Measurements from ENCODE around the gene TBCK.
A peak's percentile ranks its signal among the peaks of the same experiment; 100 is the strongest.

Gene TBCK

DNA sequence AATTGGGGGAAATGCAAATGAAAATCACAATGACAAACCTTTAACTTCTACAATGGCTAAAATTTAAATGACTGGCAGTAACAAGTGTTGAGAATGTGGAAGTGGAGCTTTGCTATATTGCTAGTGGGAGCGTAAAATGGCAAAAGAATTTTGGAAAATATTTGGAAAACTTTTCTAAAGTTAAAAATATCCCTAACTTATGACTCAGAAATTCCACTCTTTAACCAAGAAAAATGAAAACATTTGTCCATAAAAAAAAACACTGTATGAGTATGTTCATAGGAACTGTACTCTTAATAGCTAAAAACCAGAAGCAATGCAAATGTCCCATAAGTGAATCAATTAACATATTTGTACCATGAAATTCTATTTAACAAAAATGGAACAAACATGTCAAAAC lies 3.6 kb downstream of the TBCK start:
- Histone ChIP-seq H3K9me3 (no peaks in the 10 kb centered on the region), H3K4me2 (0 out of 2 replicates have a peak overlapping the region, but pooled peaks have one; percentile 10), H3K4me1 (peaks cover 36% of the 10 kb centered on the region), H3K27me3 (no peaks in the 10 kb centered on the region), H3K9ac (no peak overlapping the region), H3K27ac (no peak overlapping the region), H4K20me1 (no peaks in the 10 kb centered on the region), H3K4me3 (no peak overlapping the region), H3K36me3 (peaks cover 8% of the 10 kb centered on the region)
- no peak for TF ChIP-seq Cebpa-rat (IDR thresholded peaks at IDR 0.05)

- Histone ChIP-seq H3K4me2 (no peak overlapping the region), H3K36me3 (peaks cover 40% of the 10 kb centered on the region), H4K20me1 (peaks cover 8% of the 10 kb centered on the region; the same call in 1 of the 2 replicates), H3K27me3 (no peaks in the 10 kb centered on the region), H3K9me3 (no peaks in the 10 kb centered on the region), H3K27ac (no peak overlapping the region), H3K9ac (no peak overlapping the region), H3K4me3 (no peak overlapping the region), H3K4me1 (no peaks in the 10 kb centered on the region)
- TF ChIP-seq Cebpa-rat (IDR thresholded peaks at IDR 0.05): no peak
Measured at GRCh38 chr4:106306561-106306960, 9.4 kb downstream of the TBCK start.

DNA sequence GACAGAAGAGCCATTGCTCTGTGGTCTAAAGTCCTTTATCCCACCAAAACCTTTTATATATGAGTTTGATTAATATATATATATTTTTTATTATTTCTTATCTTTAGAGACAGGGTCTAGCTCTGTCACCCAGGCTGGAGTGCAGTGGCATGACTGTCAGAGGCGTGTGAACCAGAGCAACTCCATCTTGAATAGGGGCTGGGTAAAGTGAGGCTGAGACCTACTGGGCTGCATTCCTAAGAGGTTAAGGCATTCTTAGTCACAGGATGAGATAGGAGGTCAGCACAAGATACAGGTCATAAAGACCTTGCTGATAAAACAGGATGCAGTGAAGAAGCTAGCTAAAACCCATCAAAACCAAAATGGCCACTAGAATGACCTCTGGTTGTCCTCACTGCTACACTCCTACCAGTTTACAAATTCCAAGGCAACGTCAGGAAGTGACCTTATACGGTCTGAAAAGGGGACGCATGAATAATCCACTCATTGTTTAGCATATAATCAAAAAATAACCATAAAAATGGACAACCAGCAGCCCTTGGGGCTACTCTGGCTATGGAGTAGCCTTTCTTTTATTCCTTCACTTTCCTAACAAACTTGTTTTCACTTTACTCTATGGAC lies 10.5 kb downstream of the TBCK start:
- Histone ChIP-seq H3K9me3 (no peaks in the 10 kb centered on the region), H3K27me3 (no peaks in the 10 kb centered on the region), H3K4me1 (no peaks in the 10 kb centered on the region), H3K27ac (no peak overlapping the region), H4K20me1 (peaks cover 8% of the 10 kb centered on the region; the same call in 1 of the 2 replicates), H3K4me2 (no peak overlapping the region), H3K9ac (no peak overlapping the region), H3K36me3 (peaks cover 44% of the 10 kb centered on the region), H3K4me3 (no peak overlapping the region)
- no peak for TF ChIP-seq Cebpa-rat (IDR thresholded peaks at IDR 0.05)

GRCh38 chr4:106304632-106305031 lies 11.4 kb downstream of the TBCK start:
- Histone ChIP-seq H3K4me1 (no peaks in the 10 kb centered on the region), H3K36me3 (peaks cover 51% of the 10 kb centered on the region), H3K9ac (no peak overlapping the region), H3K4me2 (no peak overlapping the region), H3K27ac (no peak overlapping the region), H3K4me3 (no peak overlapping the region), H3K27me3 (no peaks in the 10 kb centered on the region), H4K20me1 (peaks cover 8% of the 10 kb centered on the region; the same call in 1 of the 2 replicates), H3K9me3 (no peaks in the 10 kb centered on the region)
- TF ChIP-seq Cebpa-rat (IDR thresholded peaks at IDR 0.05): no peak

DNA sequence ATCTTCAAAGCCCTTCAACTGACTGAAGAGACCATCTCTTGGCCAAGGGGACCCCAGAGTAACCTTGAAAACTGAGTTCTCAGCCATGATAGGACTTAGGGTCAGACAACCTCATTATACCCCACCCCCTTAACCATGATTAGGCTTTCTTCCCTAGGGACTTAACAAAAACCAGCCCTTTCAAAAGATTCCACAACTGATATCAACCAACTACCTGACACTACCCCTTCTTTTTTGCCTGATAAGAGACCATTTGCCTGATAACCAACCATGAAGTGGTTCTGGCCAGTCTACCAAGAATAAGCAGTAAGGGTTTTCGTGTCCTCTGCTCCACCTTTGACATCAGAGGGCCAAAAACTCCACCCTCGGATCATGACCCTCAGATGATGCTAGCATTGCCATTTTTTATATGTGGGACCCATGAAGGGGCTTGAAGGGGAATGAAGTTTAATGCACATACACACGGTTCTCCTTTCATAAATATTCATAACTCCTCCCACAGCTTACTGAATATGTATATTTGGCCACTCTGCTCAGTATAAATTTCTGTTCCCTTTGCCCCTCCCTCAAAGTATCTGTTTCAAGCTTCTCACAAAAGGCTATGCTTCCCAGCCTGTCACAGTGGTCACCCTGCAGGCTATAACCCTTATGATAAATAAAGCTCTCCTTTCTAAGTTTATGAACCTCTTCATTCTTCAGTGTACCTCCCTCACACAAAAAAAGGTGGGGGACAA lies 12.3 kb downstream of the TBCK start:
- H3K36me3 ChIP-seq: peaks cover 54% of the 10 kb centered on the region
- H3K9ac ChIP-seq: no peak overlapping the region
- no peaks in the 10 kb centered on the region for H3K27me3 ChIP-seq
- H3K4me2 ChIP-seq: no peak overlapping the region
- TF ChIP-seq Cebpa-rat (IDR thresholded peaks at IDR 0.05): no peak
- no peaks in the 10 kb centered on the region for H3K9me3 ChIP-seq
- no peak overlapping the region for H3K4me3 ChIP-seq
- H3K27ac ChIP-seq: no peak overlapping the region
- H3K4me1 ChIP-seq: no peaks in the 10 kb centered on the region
- peaks cover 8% of the 10 kb centered on the region; the same call in 1 of the 2 replicates for H4K20me1 ChIP-seq

- Histone ChIP-seq H3K4me3 (no peak overlapping the region), H4K20me1 (peaks cover 8% of the 10 kb centered on the region; the same call in 1 of the 2 replicates), H3K36me3 (peaks cover 53% of the 10 kb centered on the region), H3K4me1 (no peaks in the 10 kb centered on the region), H3K4me2 (no peak overlapping the region), H3K27ac (no peak overlapping the region), H3K9ac (no peak overlapping the region), H3K9me3 (no peaks in the 10 kb centered on the region), H3K27me3 (no peaks in the 10 kb centered on the region)
- no peak for TF ChIP-seq Cebpa-rat (IDR thresholded peaks at IDR 0.05)
Measured at GRCh38 chr4:106302062-106302438, 14.0 kb downstream of the TBCK start.

GRCh38 chr4:106301393-106302061 lies 14.5 kb downstream of the TBCK start:
- no peak overlapping the region for H3K4me3 ChIP-seq
- TF ChIP-seq Cebpa-rat (IDR thresholded peaks at IDR 0.05): no peak
- H3K27me3 ChIP-seq: no peaks in the 10 kb centered on the region
- H3K9ac ChIP-seq: no peak overlapping the region
- H3K9me3 ChIP-seq: no peaks in the 10 kb centered on the region
- H3K27ac ChIP-seq: no peak overlapping the region
- H3K4me1 ChIP-seq: no peaks in the 10 kb centered on the region
- no peak overlapping the region for H3K4me2 ChIP-seq
- H4K20me1 ChIP-seq: peaks cover 8% of the 10 kb centered on the region; the same call in 1 of the 2 replicates
- H3K36me3 ChIP-seq: peaks cover 48% of the 10 kb centered on the region

- no peaks in the 10 kb centered on the region for H3K4me1 ChIP-seq
- no peak for TF ChIP-seq Cebpa-rat (IDR thresholded peaks at IDR 0.05)
- H4K20me1 ChIP-seq: peaks cover 8% of the 10 kb centered on the region; the same call in 1 of the 2 replicates
- H3K9me3 ChIP-seq: no peaks in the 10 kb centered on the region
- no peak overlapping the region for H3K4me2 ChIP-seq
- H3K4me3 ChIP-seq: no peak overlapping the region
- H3K36me3 ChIP-seq: peaks cover 47% of the 10 kb centered on the region
- no peak overlapping the region for H3K27ac ChIP-seq
- H3K9ac ChIP-seq: no peak overlapping the region
- H3K27me3 ChIP-seq: no peaks in the 10 kb centered on the region
Measured at GRCh38 chr4:106299977-106300376, 16.0 kb downstream of the TBCK start.

DNA sequence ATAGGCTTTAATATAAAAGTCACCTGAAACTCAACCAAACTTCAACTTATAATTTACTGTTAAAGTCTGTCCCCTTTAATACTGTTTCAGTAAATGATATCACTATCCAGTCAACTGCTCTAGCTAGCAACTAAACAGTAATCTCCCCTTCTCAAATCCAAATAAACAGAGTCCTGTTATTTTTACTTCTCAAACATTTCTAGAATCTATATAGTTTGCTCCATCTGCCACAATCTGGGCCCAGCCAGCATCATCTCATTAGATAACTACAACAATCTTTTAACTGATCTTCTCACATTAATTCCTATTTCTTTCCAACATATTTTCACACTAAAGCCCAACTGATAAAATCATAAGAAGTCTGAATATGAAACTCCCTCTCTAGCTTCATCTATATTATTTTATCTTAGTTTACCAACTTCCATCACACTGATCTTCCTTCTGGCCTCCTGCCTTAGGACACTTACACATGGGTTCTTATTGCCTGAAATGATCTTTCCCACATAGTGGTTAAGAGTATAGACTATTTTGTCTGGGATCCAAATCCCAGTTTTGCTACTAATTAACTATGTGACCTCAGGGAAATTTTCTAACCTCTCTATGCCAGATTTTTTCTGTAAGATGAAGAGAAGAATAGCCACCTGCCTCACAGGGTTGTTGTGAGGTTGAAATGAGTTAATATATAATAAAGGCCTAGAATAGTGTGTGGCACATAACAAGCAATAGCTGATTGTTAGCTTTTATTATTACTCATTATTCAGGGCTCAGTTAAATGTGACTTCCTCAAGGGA lies 18.6 kb downstream of the TBCK start:
- Histone ChIP-seq H4K20me1 (peaks cover 5% of the 10 kb centered on the region; the same call in 1 of the 2 replicates), H3K4me3 (no peak overlapping the region), H3K36me3 (peaks cover 59% of the 10 kb centered on the region), H3K9me3 (no peaks in the 10 kb centered on the region), H3K27me3 (no peaks in the 10 kb centered on the region), H3K9ac (no peak overlapping the region), H3K4me1 (no peaks in the 10 kb centered on the region), H3K4me2 (no peak overlapping the region), H3K27ac (no peak overlapping the region)
- TF ChIP-seq Cebpa-rat (IDR thresholded peaks at IDR 0.05): no peak
